ENCODE data around the gene HEG1.
"Not testable (repeated sequence)": the region's sequence is repeated elsewhere in the genome, so short reads cannot be mapped to it uniquely, and the experiment has no call there.

Gene HEG1

DNA sequence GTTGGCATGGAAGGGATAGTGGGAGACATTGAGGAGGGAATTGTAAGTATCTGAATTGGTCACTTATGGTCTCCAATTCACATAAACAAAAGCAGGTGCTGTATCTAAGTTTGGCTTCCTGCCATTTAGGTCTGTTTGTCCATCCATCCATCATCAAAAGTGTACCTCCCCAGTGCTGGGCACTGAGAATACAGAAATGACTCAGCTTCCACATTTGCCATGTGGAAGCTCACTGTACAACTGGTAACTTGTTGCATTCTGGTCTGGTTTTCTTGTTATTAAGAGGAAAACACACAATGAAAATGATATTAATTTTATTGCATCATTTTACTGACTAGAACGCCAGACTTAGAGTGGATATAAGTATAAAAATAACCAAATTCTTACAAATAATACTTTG lies 90.4 kb downstream of the HEG1 start:
- H3K27ac ChIP-seq: no peak overlapping the region
- no peak for DNase-seq (ENCODE audit: low read depth, low spot score)

DNA sequence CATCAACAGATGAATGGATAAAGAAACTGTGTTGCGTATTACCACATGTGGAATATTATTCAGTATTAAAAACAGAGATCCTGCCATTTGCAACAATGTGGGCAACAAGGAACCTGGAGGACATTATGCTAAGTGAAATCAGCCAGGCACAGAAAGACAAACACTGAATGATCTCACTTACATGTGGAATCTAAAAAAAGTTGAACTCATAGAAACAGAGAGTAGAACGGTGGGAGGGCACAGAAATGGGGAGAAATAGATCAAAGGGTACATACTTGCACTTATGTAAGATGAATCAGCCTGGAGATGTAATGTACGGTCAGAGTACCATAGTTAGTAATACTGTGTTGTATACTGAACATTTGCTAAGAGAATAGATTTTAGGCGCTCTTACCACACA lies 91.4 kb downstream of the HEG1 start:
- no peak overlapping the region for H3K27ac ChIP-seq
- DNase-seq (ENCODE audit: low read depth, low spot score): no peak

DNA sequence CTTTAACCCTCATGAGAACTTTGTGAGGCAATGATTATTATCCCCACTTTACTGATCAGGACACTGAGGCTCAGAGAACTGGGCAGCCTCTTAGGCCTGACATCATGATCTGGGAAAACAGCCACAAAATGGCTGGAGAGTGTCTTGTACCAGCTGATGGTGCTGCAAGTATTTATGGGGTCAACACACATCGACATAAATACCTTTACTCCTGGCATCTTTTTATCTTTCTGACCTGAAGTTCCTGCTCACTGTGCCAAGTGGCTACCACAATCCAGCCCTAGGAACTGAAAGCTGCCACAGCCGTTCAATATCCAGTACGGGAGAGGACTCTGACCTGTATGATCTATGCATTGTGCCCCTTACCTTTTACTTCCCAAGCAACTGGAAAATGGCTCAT lies 92.0 kb downstream of the HEG1 start:
- no peak overlapping the region for H3K27ac ChIP-seq
- DNase-seq (ENCODE audit: low read depth, low spot score): no peak

DNA sequence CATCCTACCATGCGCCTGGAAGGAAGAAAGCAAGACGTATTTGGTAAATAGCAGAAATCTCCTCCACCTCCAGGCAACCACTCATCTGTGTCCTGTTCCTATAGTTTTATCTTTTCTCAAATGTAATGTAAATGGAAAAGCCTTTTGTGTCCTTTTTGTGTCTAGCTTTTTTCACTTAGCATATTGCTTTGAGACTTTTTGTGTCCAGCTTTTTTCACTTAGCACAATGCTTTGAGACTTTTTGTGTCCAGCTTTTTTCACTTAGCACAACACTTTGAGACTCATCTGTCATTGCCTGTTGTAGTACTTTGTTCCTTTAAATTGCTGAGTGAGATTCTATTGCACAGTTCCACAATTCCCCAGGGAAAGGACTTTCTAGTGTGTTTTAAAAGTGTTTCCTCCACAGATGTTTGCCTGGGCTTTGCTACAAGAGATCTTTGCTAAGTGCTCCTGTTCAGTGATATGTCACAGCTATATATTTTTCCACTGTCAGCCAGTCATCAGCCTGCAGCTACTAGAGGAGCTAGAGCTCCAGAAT lies 93.3 kb downstream of the HEG1 start:
- no peak for DNase-seq (ENCODE audit: low read depth, low spot score)
- no peak overlapping the region for H3K27ac ChIP-seq

DNA sequence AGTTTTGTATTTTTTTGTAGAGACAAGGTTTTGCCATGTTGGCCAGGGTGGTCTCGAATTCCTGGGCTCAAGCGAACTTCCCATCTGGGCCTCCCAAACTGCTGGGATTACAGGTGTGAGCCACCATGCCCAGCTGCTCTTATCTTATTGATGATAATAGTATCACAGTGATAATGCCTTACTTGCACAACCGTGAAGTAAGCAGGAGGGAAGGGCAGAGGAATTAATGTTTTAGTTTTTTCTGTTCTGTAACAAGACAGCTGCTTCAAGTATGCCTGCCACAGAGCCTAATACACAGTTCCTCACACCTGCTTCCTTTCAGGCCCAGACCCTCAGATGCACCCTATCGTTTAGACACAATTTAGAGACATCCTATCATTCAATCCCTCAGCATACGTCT lies 95.1 kb downstream of the HEG1 start:
- no peak overlapping the region for H3K27ac ChIP-seq
- no peak for DNase-seq (ENCODE audit: low read depth, low spot score)

DNA sequence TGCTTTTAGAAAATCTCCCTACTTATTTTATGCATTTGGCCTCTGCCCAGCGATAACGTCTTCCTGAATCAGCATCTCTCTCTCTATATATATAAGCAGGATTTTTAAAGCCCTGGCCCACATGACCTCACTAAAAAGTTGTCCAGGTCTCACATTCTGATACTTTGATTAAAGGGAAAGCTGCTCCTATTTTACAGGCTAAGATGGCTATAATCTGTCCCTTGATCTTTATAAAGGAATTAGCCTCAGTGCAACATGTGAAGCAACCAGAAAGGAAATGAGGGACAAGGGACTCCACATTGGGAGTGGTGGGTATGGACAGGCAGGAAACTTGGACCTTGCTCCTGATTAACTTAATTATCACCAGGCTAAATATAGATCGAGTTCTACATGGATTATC lies 95.7 kb downstream of the HEG1 start:
- DNase-seq (ENCODE audit: low read depth, low spot score): no peak
- H3K27ac ChIP-seq: no peak overlapping the region

DNA sequence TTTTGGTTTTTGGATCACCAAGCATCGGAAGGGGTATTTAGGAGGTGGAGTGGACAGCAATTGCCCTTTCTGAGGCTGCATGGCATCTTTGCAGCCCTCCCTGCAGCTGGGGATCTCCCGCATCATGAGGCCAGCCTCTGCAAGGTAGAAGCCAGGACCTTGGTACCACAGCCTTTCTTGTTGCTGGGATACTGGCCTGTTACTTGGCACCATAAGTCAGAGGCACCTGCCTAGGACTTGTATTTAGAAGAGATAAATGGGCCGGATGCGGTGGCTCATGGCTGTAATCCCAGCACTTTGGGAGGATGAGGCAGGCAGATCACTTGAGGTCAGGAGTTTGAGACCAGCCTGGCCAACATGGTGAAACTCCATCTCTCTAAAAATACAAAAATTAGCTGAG lies 97.8 kb downstream of the HEG1 start:
- H3K27ac ChIP-seq; DNase-seq (ENCODE audit: low read depth, low spot score): not testable (repeated sequence)

DNA sequence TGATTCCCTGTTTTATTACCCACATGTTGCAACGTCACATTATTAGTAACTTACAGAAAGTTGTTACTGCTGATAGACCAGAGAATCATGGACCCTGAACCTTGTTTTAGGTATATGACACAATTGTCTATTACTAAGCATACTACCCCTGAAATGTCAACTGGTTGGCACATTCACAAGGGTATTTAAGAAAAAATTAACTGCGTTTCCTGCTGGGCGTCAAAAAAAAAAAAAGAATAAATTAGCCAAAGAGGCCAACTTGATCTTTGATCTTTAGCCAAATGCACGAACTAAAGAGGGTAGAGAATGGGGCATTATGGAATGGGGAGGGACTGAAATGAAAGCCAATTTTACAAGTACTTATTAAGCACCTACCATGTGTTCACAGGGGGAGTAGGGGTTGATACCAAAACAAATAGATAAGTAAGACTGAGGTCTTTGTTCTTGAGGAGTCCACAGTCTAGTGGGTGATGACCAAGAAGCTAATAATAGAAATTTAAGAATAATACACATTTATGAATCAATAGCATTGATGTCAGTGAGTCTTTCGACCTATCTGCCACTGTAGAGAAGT lies 103.4 kb downstream of the HEG1 start:
- H3K27ac ChIP-seq: peak overlapping the region; percentile 83

DNA sequence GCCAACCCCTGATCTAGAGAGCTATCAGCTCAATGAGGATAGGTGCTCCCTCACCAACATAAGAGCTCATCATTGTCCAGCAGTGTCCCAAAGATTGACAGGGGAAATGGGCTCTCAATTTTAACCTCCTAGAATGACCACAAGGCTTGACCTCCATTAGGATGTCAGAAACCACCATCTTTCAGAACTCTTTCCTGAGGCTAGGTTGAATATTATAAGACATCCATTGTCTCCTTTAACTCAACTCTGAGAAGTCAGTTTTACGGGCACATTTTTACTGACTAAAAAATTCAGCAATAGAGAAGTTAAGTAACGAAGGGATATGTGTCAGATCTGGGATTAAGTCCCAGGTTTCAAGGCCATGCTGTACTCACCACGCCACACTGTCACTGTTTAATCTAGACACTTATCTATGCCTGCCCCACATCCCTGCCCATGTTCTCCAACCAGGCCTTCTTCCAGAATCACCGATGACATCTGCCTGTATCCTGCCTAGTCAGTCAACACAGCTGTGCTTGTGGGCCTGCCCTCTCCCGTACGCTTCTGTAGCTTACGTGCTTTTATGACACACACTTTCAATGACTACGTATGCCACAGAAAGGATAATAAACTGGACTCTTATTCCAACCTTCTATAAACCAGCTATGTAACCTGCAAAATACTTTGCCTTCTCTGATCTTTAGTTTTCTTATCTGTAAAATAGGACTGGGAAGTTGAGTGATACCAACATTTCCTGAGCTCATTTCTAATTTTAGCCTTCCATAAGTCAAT lies 104.1 kb downstream of the HEG1 start:
- H3K27ac ChIP-seq: peak overlapping the region; percentile 83
- peak; percentile 76 for DNase-seq (ENCODE audit: low read depth, low spot score)

More for the DNA sequence above, 103.4 kb downstream of the HEG1 start:
- no peak for DNase-seq (ENCODE audit: low read depth, low spot score)

DNA sequence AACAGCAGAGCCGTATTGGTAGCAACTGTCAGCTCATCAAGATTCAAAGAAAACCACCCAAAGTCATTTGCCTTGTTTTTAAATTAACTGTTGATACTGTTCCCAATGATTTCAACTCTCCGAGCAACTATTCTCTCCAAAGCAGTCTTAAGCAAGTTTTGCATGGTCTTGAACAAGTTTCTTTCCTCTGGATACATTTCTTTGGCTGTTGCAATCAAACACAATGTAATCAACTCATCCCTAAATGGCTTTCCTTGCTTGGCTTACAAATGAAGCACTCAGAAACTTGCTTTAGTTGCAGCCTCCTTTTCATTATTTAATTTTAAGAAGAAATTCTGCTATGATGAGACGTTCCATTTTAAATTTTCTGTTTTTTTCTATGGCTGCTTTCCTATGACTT lies 105.8 kb downstream of the HEG1 start:
- no peak for DNase-seq (ENCODE audit: low read depth, low spot score)
- H3K27ac ChIP-seq: no peak overlapping the region

DNA sequence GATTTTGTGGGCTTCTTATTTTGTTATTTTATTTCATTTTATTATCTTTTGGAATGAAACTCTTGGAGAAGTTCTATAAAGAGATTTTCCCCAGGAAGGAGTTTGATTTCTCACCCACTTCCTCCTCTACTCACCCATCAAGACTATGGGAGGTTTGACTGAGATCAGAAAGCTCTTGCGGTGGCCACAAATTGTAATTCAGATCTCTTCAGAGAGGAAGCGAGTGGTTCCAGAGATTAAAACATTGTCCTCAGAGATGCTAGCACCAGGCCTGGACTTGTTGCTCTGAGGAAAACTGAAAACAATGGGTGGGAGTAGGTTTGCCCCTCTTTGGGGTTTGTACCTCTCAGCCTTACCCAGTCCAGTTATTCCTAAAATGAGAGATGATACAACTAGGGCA lies 113.2 kb downstream of the HEG1 start:
- no peak for DNase-seq (ENCODE audit: low read depth, low spot score)
- H3K27ac ChIP-seq: no peak overlapping the region

DNA sequence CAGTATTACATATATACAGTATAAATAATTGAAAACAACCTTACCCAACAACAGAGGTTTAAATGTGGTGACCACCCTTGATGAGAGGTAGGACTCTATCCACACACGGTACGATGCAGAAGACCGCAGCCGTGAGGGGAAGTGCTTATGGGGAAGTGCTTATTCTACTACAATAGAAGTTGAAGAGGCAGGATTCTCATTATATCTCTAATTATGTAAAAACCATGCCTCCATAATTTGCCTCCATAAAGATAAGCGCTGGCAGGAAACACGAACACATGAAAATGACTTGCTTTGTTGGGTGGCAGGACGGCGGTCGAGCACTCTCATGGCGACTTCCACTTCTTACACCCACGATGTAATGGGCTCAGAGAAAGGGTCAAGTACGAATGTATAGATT lies 114.0 kb downstream of the HEG1 start:
- DNase-seq (ENCODE audit: low read depth, low spot score): no peak
- no peak overlapping the region for H3K27ac ChIP-seq

DNA sequence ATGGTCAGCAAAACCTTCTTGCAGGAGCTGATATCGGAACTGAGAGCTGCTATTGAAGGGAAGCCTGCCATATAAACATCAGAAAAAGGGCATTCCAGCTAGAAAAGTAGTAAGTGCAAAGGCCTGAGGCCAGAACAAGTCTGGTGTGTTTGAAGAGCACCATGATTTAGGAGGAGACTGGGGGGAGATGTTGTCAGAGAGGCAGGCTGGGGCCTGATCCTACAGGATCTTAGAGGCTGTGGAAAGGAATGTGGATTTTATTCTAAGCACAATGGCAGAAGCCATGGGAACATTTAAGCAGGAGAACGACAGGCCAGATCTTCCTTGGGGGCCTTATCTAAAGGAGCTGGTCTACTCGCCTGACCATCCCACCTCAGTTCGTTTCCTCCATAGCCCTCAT lies 116.1 kb downstream of the HEG1 start:
- no peak for DNase-seq (ENCODE audit: low read depth, low spot score)

DNA sequence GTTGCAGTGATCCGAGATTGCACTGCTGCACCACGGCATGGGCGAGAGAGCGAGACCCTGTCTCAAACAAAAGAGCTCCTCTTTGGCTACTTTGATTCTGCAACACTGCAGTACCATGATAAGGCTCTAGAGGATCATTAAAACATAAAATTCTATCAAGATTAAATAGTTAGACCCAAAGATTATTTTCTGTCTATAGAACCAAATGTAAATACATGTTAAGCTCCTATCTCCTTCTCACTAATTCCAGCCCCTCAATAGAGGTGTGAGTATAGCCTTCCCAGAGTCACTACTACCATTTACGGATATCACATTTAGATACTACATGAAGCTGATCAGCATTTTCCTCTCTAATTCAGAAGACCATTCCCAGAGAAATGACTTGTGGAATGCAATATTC lies 116.9 kb downstream of the HEG1 start:
- no peak for DNase-seq (ENCODE audit: low read depth, low spot score)
- H3K27ac ChIP-seq: no peak overlapping the region

More for the DNA sequence above, 116.1 kb downstream of the HEG1 start:
- H3K27ac ChIP-seq: no peak overlapping the region

DNA sequence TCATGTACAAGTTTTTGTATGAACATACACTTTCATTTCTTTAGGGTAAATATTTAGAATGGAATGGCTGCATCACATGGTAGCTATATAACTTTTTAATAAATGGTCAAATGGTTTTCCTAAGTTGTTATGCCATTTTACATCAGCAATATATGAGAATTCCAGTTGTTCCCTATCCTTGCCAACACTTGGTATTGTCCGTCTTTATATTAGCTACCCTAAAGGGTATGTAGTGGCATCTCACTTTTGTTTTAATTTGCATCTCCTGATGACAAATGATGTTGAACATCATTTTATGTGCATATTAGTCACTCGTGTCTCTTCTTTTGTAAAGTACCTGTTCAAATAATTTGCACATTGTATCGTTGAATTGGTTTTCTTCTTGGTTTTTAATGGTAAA lies 118.7 kb downstream of the HEG1 start:
- no peak overlapping the region for H3K27ac ChIP-seq
- no peak for DNase-seq (ENCODE audit: low read depth, low spot score)

DNA sequence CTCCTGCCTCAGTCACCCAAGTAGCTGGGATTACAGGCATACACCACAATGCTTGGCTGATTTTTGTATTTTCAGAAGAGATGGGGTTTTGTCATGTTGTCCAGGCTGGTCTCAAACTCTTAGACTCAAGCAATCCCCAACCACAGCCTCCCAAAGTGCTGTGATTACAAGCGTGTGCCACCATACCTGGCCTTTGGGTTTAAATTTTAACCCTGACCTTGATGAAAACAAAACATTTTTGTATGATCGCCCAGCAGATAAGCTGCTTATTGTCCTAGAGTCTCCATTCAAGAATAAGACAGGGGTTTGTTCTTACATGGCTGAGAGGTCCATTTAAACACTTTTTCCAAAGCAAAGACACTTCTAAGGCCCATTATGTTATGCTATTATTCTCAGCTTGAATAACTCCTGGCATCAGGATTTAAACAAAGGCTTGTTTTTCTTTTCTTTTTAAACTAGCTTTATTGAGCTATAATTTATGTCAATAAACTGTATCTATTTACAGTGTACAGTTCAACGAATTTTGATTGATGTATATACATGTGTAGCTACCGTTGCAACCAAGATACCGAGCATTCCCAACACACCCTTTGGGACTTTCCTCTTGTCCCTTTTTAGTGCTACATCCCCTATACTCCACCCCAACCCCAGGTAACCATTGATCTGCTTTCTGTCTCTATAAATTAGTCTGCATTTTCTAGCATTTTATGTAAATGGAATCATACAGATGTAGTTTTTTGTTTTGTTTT lies 119.8 kb downstream of the HEG1 start:
- no peak for DNase-seq (ENCODE audit: low read depth, low spot score)

DNA sequence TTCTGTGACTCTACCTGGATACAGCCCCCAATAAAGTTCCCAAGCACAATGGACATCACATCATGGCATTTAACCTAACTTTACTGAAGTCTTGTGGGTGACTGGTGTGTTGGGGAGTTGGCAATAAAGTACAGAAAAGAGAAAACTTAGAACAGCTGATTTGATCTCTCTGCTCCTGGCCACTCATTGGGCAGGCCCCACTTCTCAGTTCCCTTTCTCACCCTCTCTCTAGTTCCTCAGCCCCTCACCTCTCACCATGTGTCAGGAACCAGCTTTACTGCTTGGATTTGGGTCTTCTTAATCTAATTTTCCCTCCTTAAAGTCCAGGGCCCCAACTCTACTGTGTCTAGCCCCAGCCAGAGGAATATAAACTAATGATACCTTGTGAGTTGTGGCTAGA lies 120.5 kb downstream of the HEG1 start:
- H3K27ac ChIP-seq: no peak overlapping the region
- no peak for DNase-seq (ENCODE audit: low read depth, low spot score)

More for the DNA sequence above, 119.8 kb downstream of the HEG1 start:
- no peak overlapping the region for H3K27ac ChIP-seq

DNA sequence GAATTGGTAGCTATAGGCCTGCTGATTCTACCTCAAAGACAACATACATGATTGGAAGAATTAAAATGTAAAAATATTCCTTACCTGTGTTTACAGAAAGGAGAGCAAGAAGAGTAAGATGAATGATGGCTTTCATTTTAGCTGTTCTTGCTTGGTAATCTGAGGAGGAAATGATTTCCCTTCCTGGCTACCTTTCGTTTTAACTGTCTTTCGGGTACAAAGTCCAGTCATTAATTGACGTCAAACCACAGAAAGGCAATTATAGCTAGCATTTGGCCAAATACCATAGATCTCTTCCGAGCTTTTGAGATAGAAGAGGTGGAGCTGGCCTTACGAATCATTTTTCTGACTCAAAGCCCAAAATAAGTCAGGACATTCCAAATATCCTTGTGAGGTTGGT lies 121.2 kb downstream of the HEG1 start, which contains the start of gene MUC13:
Gene MUC13, minus strand, starts transcription at position 175 of the 400 bp plus-strand sequence. Its CDS starts 39 bp downstream, at position 136.
- DNase-seq (ENCODE audit: low read depth, low spot score): no peak
- no peak within 1 kb of the TSS for H3K27ac ChIP-seq

DNA sequence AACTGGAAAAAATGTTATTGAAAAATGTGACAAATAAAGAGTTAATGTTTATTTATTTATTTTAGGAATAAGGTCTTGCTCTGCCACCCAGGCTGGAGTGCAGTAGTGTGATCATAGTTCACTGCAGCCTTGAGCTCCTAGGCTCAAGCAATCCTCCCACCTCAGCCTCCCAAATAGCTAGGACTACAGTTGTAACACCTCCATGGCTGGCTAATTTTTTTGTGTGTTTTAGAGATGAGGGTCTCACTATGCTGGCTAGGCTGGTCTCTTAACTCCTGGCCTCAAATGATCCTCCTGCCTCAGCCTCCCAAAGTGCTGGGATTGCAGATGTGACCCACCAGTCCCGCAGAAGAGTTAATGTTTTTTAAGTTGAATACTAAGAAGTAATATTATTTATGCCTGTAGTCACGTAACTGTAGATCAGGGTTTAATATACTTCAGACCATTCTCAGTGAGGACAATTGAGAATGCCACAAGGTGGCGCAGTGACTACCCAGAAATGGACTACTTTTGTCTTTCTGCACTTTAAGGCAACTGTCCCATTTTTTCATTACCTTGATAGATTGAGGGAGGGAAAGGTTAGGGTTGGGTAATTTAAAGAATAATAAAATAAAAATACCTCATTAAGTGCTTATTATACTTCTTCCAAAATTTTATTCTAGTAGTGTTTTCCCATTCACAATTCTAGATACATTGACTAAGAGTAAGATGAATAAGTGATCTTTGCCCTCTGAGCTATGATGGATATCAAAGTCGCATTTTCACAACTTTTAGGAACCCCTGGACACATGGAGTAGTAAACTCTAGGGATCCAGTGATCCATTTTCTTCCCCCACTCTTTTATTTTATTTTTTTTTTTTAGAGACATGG lies 127.2 kb downstream of the HEG1 start:
- H3K27ac ChIP-seq: no peak overlapping the region
- no peak for DNase-seq (ENCODE audit: low read depth, low spot score)

DNA sequence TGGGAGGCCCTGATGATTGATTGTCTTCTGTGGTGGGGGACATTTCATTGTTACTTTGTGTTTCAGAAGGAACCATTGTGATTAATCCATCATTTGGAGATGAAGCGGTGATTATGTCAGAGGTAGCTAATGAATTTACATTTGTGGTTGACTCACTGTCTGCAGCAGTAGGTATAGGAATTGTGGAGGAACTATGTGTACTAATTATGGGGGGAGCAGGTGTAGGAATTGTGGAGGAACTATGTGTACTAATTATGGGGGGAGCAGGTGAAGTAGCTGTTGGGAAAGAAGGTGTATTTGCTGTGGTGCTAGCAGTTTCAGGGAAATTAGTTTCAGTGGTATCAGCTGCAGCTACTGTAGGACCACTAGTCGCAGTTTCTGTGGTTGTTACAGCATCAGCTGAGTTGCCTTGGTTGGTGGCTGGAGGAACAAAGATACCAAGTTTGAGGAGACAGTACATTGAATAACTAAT lies 128.2 kb downstream of the HEG1 start:
- no peak overlapping the region for H3K27ac ChIP-seq
- no peak for DNase-seq (ENCODE audit: low read depth, low spot score)
